ENCODE data around the gene BCOR.

DNA sequence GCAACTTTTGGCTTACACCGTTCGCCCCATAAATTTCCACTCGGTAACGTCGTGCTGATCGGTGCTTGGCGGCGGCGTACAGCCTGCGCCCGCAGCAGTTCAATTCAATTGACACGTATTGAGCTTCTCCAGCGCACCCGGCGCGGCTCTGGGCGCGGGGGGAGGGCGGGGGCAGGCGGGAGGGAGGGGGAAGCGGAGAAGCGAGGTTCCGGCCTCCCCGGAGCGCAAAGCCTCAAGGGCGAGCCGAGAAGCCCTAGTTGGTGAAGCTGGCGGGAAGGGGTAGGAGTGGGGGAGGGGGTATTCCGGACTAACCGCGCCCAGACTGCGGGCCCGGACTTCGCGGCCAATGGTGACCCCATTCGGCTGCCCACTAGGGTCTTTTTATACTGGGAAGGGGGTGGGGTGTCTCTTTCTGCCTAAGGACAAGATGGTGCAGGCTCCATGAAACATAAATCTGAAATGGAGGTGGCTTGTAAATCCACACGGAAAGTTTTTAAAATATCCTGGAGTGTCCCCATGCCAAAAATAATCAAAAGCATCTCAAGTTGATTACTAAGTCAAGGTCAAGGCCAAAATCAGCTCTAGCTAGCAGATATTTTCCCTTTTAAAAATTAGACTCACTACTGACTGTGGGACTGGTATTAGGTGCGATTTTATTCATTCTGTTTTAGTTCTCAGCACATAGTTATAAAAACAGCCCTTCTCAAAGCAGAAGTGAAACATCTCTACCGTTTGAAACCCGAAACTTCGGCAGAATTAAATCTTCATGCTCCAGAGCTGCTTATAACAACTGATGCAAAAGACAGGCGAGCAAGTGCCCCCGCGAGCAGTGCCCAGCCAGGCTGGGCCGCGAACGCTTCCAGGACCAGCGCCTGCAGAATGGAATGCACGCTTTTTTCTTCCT is 1.5 kb upstream of the BCOR start:
- TF ChIP-seq, protein P1, sequence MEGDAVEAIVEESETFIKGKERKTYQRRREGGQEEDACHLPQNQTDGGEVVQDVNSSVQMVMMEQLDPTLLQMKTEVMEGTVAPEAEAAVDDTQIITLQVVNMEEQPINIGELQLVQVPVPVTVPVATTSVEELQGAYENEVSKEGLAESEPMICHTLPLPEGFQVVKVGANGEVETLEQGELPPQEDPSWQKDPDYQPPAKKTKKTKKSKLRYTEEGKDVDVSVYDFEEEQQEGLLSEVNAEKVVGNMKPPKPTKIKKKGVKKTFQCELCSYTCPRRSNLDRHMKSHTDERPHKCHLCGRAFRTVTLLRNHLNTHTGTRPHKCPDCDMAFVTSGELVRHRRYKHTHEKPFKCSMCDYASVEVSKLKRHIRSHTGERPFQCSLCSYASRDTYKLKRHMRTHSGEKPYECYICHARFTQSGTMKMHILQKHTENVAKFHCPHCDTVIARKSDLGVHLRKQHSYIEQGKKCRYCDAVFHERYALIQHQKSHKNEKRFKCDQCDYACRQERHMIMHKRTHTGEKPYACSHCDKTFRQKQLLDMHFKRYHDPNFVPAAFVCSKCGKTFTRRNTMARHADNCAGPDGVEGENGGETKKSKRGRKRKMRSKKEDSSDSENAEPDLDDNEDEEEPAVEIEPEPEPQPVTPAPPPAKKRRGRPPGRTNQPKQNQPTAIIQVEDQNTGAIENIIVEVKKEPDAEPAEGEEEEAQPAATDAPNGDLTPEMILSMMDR (IDR thresholded peaks at IDR 0.05; ENCODE audit: low read length) = no peak
- TF ChIP-seq EZH2 (IDR thresholded peaks at IDR 0.05; ENCODE audit: borderline replicate concordance, low read length) = no peak

Data from OCI-LY1 (cell line).